Neuronal stem cell (in vitro differentiated cells): ENCODE data around the gene OPRD1.

Source experiments
- DNase-seq: peaks from one replicate; pipeline ENCODE4 v3.0.0-alpha.2; 2013; ENCODE audit warnings: low spot score
- H2AFZ ChIP-seq: one replicate; pipeline ENCODE4 v1.6.1; 2013; ENCODE audit warnings: mild to moderate bottlenecking, low read length, inconsistent platforms
- H2AK5ac ChIP-seq: 2 replicates; pipeline ENCODE4 v1.6.1; 2013; ENCODE audit warnings: low read depth, mild to moderate bottlenecking, inconsistent platforms, low read length, moderate library complexity, mixed read lengths
- H2BK120ac ChIP-seq: 2 replicates; pipeline ENCODE4 v1.6.1; 2013; ENCODE audit warnings: low read depth, mild to moderate bottlenecking, inconsistent platforms, low read length, moderate library complexity, mixed read lengths
- H2BK12ac ChIP-seq: one replicate; pipeline ENCODE4 v1.6.1; 2013; ENCODE audit warnings: low read length, inconsistent platforms
- H2BK15ac ChIP-seq: 2 replicates; pipeline ENCODE4 v1.6.1; 2013; ENCODE audit warnings: mild to moderate bottlenecking, low read length, inconsistent platforms, mixed read lengths
- H2BK5ac ChIP-seq: one replicate; pipeline ENCODE4 v1.6.1; 2013; ENCODE audit warnings: inconsistent platforms, mild to moderate bottlenecking, low read length, moderate library complexity
- H3K14ac ChIP-seq: one replicate; pipeline ENCODE4 v1.6.1; 2013; ENCODE audit warnings: low read length, inconsistent platforms
- H3K18ac ChIP-seq: 2 replicates; pipeline ENCODE4 v1.6.1; 2013; ENCODE audit warnings: low read length, inconsistent platforms
- H3K23ac ChIP-seq: 2 replicates; pipeline ENCODE4 v1.6.1; 2013; ENCODE audit warnings: low read depth, mild to moderate bottlenecking, mixed read lengths, low read length, inconsistent platforms; ENCODE audit not compliant: poor library complexity
- H3K27ac ChIP-seq: replicated peaks from 3 replicates; pipeline ENCODE4 v1.5.1; 2013; ENCODE audit warnings: low read length, inconsistent platforms
- H3K27me3 ChIP-seq, 3 experiments: 2 replicates each; pipeline ENCODE4 v1.6.1; 2013; ENCODE audit warnings: low read length in 3 of 3, mild to moderate bottlenecking in 2 of 3, inconsistent platforms in 1 of 3, low read depth in 1 of 3, mixed read lengths in 1 of 3, moderate library complexity in 1 of 3; ENCODE audit not compliant: control insufficient read depth in 3 of 3, insufficient read depth in 3 of 3
- H3K36me3 ChIP-seq, 2 donors: replicated peaks in 1 of 2; 2 replicates each; pipeline ENCODE4 v1.6.1; 2013; ENCODE audit warnings: low read length in 2 of 2; ENCODE audit not compliant: control insufficient read depth in 2 of 2, insufficient read depth in 2 of 2
- H3K4ac ChIP-seq: 2 replicates; pipeline ENCODE4 v1.6.1; 2013; ENCODE audit warnings: inconsistent platforms, mild to moderate bottlenecking, low read length, moderate library complexity
- H3K4me1 ChIP-seq, 2 donors: 1 replicate in 1 of 2; 2 replicates in 1 of 2; pipeline ENCODE4 v1.6.1; 2013; ENCODE audit warnings: low read length in 2 of 2, low read depth in 1 of 2; ENCODE audit not compliant: control insufficient read depth in 2 of 2, insufficient read depth in 1 of 2
- H3K4me2 ChIP-seq: one replicate; pipeline ENCODE4 v1.6.1; 2013; ENCODE audit warnings: mild to moderate bottlenecking, low read length, inconsistent platforms; ENCODE audit not compliant: insufficient read depth, poor library complexity, severe bottlenecking
- H3K4me3 ChIP-seq, 2 donors: 2 replicates each; pipeline ENCODE4 v1.5.1; 2013; ENCODE audit warnings: low read length in 2 of 2, mild to moderate bottlenecking in 2 of 2, inconsistent platforms in 1 of 2, moderate library complexity in 1 of 2
- H3K79me1 ChIP-seq: one replicate; pipeline ENCODE4 v1.6.1; 2013; ENCODE audit warnings: low read depth, mild to moderate bottlenecking, inconsistent platforms, low read length, moderate library complexity
- H3K9ac ChIP-seq: one replicate; pipeline ENCODE4 v1.6.1; 2013; ENCODE audit warnings: mild to moderate bottlenecking, low read depth, low read length, inconsistent platforms; ENCODE audit not compliant: poor library complexity
- H3K9me3 ChIP-seq, 2 donors: replicated peaks in 1 of 2; 2 replicates each; pipeline versions ENCODE3 to v1.6.1; 2013; ENCODE audit warnings: low read length in 2 of 2, mild to moderate bottlenecking in 2 of 2, inconsistent platforms in 1 of 2, low read depth in 1 of 2, mixed read lengths in 1 of 2, moderate library complexity in 1 of 2; ENCODE audit not compliant: control insufficient read depth in 2 of 2, insufficient read depth in 1 of 2
- H4K8ac ChIP-seq: one replicate; pipeline ENCODE4 v1.6.1; 2013; ENCODE audit warnings: low read depth, mild to moderate bottlenecking, inconsistent platforms, low read length, moderate library complexity
- H4K91ac ChIP-seq: one replicate; pipeline ENCODE4 v1.6.1; 2013; ENCODE audit warnings: low read length, low read depth, mild to moderate bottlenecking, inconsistent platforms; ENCODE audit not compliant: poor library complexity
- WGBS, 2 donors: extraction: QIAGEN DNeasy Blood & Tissue Kit; methylation state at CpG; one replicate each; pipeline ENCODE4 v1.1.7; 2013; ENCODE audit warnings: missing lambda C conversion rate in 2 of 2, mixed read lengths in 1 of 2; ENCODE audit not compliant: insufficient read length in 2 of 2, insufficient replicate concordance in 1 of 2; ENCODE audit errors: extremely low coverage in 2 of 2; 5-methylcytosine and 5-hydroxymethylcytosine counted together

The OPRD1 gene

DNA sequence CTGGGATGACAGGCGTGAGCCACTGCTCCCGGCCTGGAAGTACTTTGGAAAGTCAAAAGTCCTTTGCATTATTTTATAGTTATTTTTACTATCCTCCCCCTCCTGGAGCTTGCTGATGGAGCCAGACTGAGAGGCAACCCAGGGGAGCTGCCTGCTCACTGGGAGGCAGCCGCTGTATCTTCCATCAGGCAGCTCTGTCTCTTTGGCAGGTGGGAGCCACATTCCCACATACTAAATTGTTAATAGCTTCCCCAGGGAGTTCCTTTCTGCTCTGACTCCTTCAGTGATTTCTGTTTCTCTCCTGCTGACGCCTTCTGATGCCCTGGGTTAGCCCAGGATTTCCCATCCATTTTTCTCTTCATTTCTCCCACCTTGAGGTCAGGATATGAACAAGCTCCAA is 4.9 kb upstream of the OPRD1 start:
- WGBS, 2 donors, result no CpG with 5 or more reads among the region's 4 CpGs

DNA sequence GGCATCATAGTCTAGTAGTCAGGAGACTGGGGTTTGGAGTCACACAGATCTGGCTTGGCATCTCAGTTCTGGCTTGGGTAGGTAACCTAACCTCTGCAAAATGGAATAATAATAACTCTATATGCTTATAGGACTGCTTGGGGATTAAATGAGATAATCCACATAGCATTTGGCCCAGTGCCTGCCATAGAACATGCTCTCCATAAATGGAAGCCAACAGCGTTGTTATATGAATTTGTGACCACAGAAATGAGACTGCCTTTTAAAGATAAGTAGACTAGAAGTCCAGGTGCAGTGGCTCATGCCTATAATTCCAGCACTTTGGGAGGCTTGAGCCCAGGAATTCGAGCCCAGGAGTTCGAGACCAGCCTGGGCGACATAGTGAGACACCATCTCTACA is 4.0 kb upstream of the OPRD1 start:
- Histone ChIP-seq H4K8ac (no peak overlapping the region), H4K91ac (no peak overlapping the region), H2AFZ (no peak overlapping the region), H3K9me3 (peaks cover 2 to 3% of the 10 kb centered on the region in 2 donors), H2BK15ac (no peak overlapping the region), H3K36me3 (no peaks in the 10 kb centered on the region), H2BK5ac (no peak overlapping the region), H3K4me3 (no peak overlapping the region), H3K23ac (no peak overlapping the region), H3K9ac (no peak overlapping the region), H2BK12ac (no peak overlapping the region), H2AK5ac (no peak overlapping the region), H3K27ac (no peak overlapping the region), H3K4me2 (no peak overlapping the region), H3K14ac (no peak overlapping the region), H3K4me1 (peaks cover 5 to 10% of the 10 kb centered on the region in 2 donors), H3K4ac (no peak overlapping the region), H3K27me3 (peaks cover 12 to 33% (median 21%) of the 10 kb centered on the region in 3 experiments), H2BK120ac (no peak overlapping the region), H3K18ac (no peak overlapping the region), H3K79me1 (no peaks in the 10 kb centered on the region)
- no peak for DNase-seq
- WGBS, 2 donors, result no CpG with 5 or more reads among the region's 4 CpGs

More for the DNA sequence above, 4.9 kb upstream of the OPRD1 start:
- H2BK5ac ChIP-seq, result no peak overlapping the region
- no peak for DNase-seq
- H2BK15ac ChIP-seq, result no peak overlapping the region
- H3K9me3 ChIP-seq, result peaks cover 0 to 2% of the 10 kb centered on the region in 2 donors
- no peak overlapping the region for H2AK5ac ChIP-seq
- H3K4me2 ChIP-seq, result no peak overlapping the region
- no peak overlapping the region for H3K14ac ChIP-seq
- H3K23ac ChIP-seq, result no peak overlapping the region
- no peak overlapping the region for H2BK12ac ChIP-seq
- H4K8ac ChIP-seq, result no peak overlapping the region
- no peak overlapping the region for H3K4ac ChIP-seq
- no peak overlapping the region for H2AFZ ChIP-seq
- H3K27ac ChIP-seq, result no peak overlapping the region
- no peak overlapping the region for H3K4me3 ChIP-seq
- peaks cover 5 to 23% (median 11%) of the 10 kb centered on the region in 3 experiments for H3K27me3 ChIP-seq
- peak overlapping the region; percentile 9 for H3K18ac ChIP-seq
- H2BK120ac ChIP-seq, result no peak overlapping the region
- H4K91ac ChIP-seq, result no peak overlapping the region
- no peaks in the 10 kb centered on the region for H3K36me3 ChIP-seq
- no peak overlapping the region for H3K9ac ChIP-seq
- no peaks in the 10 kb centered on the region for H3K79me1 ChIP-seq
- peaks cover 5 to 10% of the 10 kb centered on the region in 2 donors for H3K4me1 ChIP-seq

DNA sequence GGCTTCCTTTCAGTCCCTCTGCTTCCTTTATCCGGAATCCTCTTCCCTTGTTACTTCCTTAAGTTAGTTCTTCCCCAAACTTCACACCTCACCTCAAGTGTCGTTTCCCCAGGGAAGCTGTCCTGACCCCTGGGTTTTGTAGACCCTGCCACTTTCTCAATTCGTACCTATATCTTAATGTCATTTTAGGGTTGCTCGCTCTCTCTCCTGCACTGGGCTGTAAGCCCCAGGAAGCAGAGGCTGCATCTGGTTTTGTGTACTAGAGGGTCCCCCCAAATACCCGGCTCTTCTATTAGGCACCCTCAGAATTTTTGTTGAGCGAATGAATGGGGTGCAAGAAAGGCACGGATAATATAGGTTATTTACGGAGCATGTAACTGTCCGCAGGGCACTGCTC is 603 bp upstream of the OPRD1 start:
- Histone ChIP-seq H3K9ac (no peak overlapping the region), H4K91ac (no peak overlapping the region), H3K4me3 (no peak overlapping the region), H3K23ac (no peak overlapping the region), H4K8ac (no peak overlapping the region), H3K18ac (no peak overlapping the region), H2BK15ac (no peak overlapping the region), H2BK12ac (no peak overlapping the region), H2BK5ac (no peak overlapping the region), H3K79me1 (no peaks in the 10 kb centered on the region), H3K27ac (no peak overlapping the region), H2BK120ac (no peak overlapping the region), H3K4me1 (peaks cover 0 to 6% of the 10 kb centered on the region in 2 donors), H3K4me2 (no peak overlapping the region), H3K9me3 (peaks cover 1 to 3% of the 10 kb centered on the region in 2 donors), H3K36me3 (no peaks in the 10 kb centered on the region), H2AFZ (no peak overlapping the region), H3K27me3 (peaks cover 12 to 66% (median 25%) of the 10 kb centered on the region in 3 experiments), H3K14ac (no peak overlapping the region), H3K4ac (no peak overlapping the region), H2AK5ac (no peak overlapping the region)
- WGBS, 2 donors, result no CpG with 5 or more reads among the region's 9 CpGs
- no peak for DNase-seq

DNA sequence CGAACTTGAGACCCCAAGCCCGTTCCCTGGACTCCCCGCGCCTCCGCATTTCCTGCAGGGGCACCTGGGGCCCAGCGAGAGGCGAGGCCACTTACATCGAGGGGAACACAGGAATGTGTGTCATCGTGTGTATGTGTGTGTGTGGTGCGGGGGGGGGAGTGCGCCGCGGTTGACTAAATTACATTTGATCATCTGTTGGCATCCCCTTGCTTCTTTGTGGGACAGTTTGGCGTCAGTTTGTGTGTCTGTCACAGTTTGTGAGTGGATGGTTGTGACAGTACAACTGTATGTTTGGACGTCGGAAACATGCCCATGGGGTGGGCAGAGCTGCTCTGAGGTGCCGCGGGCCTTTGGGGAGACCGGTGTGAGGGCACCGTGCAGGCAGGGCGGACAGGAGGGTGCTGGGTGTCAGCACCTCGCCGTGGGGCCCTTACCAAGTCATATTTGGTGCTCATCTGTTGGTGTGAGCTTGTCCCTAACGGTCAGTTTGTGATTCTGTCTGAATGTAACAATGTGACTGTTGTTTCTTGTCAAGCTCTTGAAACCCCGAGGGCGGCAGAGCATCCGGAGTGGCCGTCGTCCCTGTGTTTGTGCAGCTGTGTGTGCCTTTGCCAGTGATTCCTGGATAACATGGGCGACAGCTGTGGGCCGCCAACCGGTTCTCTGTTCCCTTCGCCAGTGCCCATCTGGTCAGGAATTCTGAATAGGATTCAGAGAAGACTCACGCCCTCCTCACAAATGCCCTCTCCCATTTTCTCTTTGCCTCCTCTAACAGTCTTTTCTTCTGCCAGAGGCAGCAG is 899 bp downstream of the OPRD1 start:
- Histone ChIP-seq H3K36me3 (no peaks in the 10 kb centered on the region), H4K8ac (no peak overlapping the region), H2BK5ac (no peak overlapping the region), H2AFZ (peak overlapping the region; percentile 56), H3K23ac (peak overlapping the region; percentile 94), H3K18ac (peak overlapping the region; percentile 84), H3K4ac (no peak overlapping the region), H2BK120ac (peak overlapping the region; percentile 30), H3K27me3 (peaks cover 12 to 77% (median 25%) of the 10 kb centered on the region in 3 experiments), H2AK5ac (no peak overlapping the region), H3K9ac (no peak overlapping the region), H2BK12ac (peak overlapping the region; percentile 50), H3K4me1 (peaks cover 0 to 6% of the 10 kb centered on the region in 2 donors), H3K4me3 (peak overlapping the region in 1 of 2 donors; percentile 62), H3K79me1 (no peaks in the 10 kb centered on the region), H3K27ac (no peak overlapping the region), H3K4me2 (peak overlapping the region; percentile 78), H4K91ac (no peak overlapping the region), H3K9me3 (peaks cover 1 to 3% of the 10 kb centered on the region in 2 donors), H2BK15ac (no peak overlapping the region), H3K14ac (no peak overlapping the region)
- DNase-seq, result no peak
- WGBS, 2 donors, result no CpG with 5 or more reads among the region's 34 CpGs
